Testis (tissue), 5 donors: ENCODE data around the gene APOF. TPM values are rescaled to one million over a fixed set of nuclear protein-coding genes. Genes with fewer than 3 reads are reported as not detected.
"Not testable (repeated sequence)": the region's sequence is repeated elsewhere in the genome, so short reads cannot be mapped to it uniquely, and the experiment has no call there.

ENCODE experiments used
- DNase-seq: peaks from one replicate; pipeline ENCODE4 v3.0.0-alpha.2; 2019
- H3K27ac ChIP-seq, 2 donors: fragments of 200-600 bp; sonication (generic); one replicate each; pipeline ENCODE4 v1.5.1; 2019
- H3K27me3 ChIP-seq: fragments of 200-600 bp; sonication (generic); one replicate; pipeline ENCODE4 v1.5.1; 2019
- H3K36me3 ChIP-seq: fragments of 200-600 bp; sonication (generic); one replicate; pipeline ENCODE4 v1.5.1; 2017; ENCODE audit warnings: low read depth; ENCODE audit errors: missing control alignments
- H3K4me1 ChIP-seq: fragments of 200-600 bp; sonication (generic); one replicate; pipeline ENCODE4 v1.5.1; 2019
- H3K4me3 ChIP-seq, 2 donors: fragments of 200-600 bp; sonication (generic); one replicate each; pipeline ENCODE4 v1.5.1; 2017 to 2019
- H3K9me3 ChIP-seq: fragments of 200-600 bp; sonication (generic); one replicate; pipeline ENCODE4 v1.5.1; 2017
- POLR2A ChIP-seq: fragments of 450-650 bp; IDR thresholded peaks from one replicate; pipeline ENCODE4 v1.6.1; 2017; ENCODE audit warnings: antibody characterized with exemption, mild to moderate bottlenecking, moderate library complexity
- WGBS, 2 donors: methylation state at CpG; one replicate each; pipeline ENCODE4 v1.1.5; 2018; 5-methylcytosine and 5-hydroxymethylcytosine counted together
- intact Hi-C: fragments of 100-400 bp; cut with DNase I; formaldehyde crosslinking; loops from one replicate; pipeline ENCODE4 v1.15.1; 2023; ENCODE audit warnings: low total_unique reads
- long read RNA-seq, 2 donors: transcript quantifications; one replicate each; lab custom pipeline, GENCODE V29; 2026
- polyA plus RNA-seq: library from polyadenylated mRNA; stranded (reverse); fragments of 350-450 nt; fragmentation: Illumina TruSeq; extraction: RNeasy Lipid Tissue Mini Kit (QIAGEN cat#74804); gene quantifications from one replicate; pipeline ENCODE4 v1.2.3, GENCODE V29; 2014; ENCODE audit warnings: low read depth, low replicate concordance; ENCODE audit not compliant: insufficient read depth
- total RNA-seq, 2 donors: library from RNA; depleted of rRNA; stranded (reverse); fragments of >200 nt; gene quantifications; one replicate each; pipeline ENCODE4 v1.2.3, GENCODE V29; 2016
- TF ChIP-seq, protein P1 (sequence below), 3 experiments: fragments of 450-650 bp in 2 of 3; fragments of 200-600 bp in 1 of 3; sonication (generic) in 1 of 3; IDR thresholded peaks; one replicate each; pipeline ENCODE4 v1.5.1; 2016 to 2019; ENCODE audit warnings: antibody characterized with exemption in 3 of 3, mild to moderate bottlenecking in 2 of 3, moderate library complexity in 1 of 3

APOF gene, protein sequence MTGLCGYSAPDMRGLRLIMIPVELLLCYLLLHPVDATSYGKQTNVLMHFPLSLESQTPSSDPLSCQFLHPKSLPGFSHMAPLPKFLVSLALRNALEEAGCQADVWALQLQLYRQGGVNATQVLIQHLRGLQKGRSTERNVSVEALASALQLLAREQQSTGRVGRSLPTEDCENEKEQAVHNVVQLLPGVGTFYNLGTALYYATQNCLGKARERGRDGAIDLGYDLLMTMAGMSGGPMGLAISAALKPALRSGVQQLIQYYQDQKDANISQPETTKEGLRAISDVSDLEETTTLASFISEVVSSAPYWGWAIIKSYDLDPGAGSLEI
- total RNA-seq (not detected), polyA plus RNA-seq (not detected)
- long read RNA-seq, donor 1: 0 reads
- long read RNA-seq, donor 2: 0 reads

DNA sequence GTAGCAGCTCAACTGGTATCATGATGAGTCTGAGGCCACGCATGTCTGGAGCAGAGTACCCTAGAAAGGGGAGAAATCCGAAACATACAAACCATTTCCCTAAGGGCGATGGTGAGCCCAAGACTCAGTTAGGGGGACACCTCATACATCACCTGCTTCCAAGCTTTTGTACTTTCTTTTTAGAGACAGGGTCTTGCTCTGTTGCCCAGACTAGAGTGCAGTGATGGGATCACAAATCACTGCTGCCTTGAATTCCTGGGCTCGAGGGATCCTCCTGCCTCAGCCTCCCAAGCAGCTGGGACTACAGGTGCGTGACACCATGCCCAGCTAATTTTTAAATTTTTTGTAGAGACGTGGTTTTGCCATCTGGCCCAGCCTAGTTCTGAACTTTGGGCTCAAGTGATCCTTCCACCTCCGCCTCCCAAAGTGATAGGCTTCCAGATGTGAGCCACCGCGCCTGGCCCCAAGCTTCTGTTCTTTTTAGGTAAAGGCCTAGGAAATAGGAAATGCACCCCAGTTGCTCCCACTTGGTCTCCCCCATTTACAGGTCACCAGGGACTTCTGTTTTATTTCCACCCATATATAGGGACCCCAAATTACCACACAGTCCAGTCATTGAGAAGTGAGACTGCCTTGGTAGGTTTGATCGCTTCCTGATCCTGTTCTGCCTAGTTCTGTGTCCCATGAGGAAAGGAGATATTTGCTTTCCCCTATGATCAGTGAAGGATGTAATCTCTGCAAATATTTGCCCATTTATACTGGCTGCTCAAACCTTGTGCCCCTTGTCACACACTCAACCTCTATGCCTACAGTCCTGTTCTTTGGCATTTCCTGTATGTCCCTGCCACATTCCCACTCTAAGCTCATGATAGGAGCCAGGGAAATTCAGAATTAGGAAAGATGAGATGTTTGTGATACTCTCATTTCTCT is at the start of gene APOF:
Gene APOF (minus strand): TSS at position 728 of the 930 bp plus-strand sequence. CDS start 112 bp downstream, at position 616.
- H3K27me3 ChIP-seq: no peaks in the 10 kb centered on the region
- H3K36me3 ChIP-seq: no peaks in the 10 kb centered on the region
- DNase-seq: no peak
- no peak within 1 kb of the TSS for H3K27ac ChIP-seq
- intact Hi-C loops: no loop called here
- no peak within 1 kb of the TSS for H3K4me3 ChIP-seq
- WGBS, 2 donors: 89 to 93% methylated on average over 10 of the region's 10 CpGs
- peaks cover 11% of the 10 kb centered on the region for H3K4me1 ChIP-seq
- H3K9me3 ChIP-seq: no peaks in the 10 kb centered on the region
- TF ChIP-seq POLR2A: no peak
- TF ChIP-seq, protein P1, sequence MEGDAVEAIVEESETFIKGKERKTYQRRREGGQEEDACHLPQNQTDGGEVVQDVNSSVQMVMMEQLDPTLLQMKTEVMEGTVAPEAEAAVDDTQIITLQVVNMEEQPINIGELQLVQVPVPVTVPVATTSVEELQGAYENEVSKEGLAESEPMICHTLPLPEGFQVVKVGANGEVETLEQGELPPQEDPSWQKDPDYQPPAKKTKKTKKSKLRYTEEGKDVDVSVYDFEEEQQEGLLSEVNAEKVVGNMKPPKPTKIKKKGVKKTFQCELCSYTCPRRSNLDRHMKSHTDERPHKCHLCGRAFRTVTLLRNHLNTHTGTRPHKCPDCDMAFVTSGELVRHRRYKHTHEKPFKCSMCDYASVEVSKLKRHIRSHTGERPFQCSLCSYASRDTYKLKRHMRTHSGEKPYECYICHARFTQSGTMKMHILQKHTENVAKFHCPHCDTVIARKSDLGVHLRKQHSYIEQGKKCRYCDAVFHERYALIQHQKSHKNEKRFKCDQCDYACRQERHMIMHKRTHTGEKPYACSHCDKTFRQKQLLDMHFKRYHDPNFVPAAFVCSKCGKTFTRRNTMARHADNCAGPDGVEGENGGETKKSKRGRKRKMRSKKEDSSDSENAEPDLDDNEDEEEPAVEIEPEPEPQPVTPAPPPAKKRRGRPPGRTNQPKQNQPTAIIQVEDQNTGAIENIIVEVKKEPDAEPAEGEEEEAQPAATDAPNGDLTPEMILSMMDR (IDR thresholded peaks at IDR 0.05): no peak

GRCh38 chr12:56411781-56412639 is 49.4 kb upstream of the APOF start:
- intact Hi-C loops: no loop called here
- DNase-seq: no peak
- WGBS, 2 donors: 61 to 73% methylated on average over 4 to 6 of the region's 6 CpGs
- Histone ChIP-seq H3K27ac (no peak overlapping the region), H3K4me3 (no peak overlapping the region), H3K9me3 (no peaks in the 10 kb centered on the region), H3K36me3 (no peaks in the 10 kb centered on the region), H3K4me1 (no peaks in the 10 kb centered on the region), H3K27me3 (no peaks in the 10 kb centered on the region)
- TF ChIP-seq POLR2A: no peak
- TF ChIP-seq, protein P1 (IDR thresholded peaks at IDR 0.05): no peak

GRCh38 chr12:56410768-56411167 is 48.1 kb upstream of the APOF start:
- no peak for DNase-seq
- intact Hi-C loops: no loop called here
- H3K9me3 ChIP-seq: no peaks in the 10 kb centered on the region
- no peak overlapping the region for H3K4me3 ChIP-seq
- TF ChIP-seq POLR2A: no peak
- H3K27ac ChIP-seq: no peak overlapping the region
- no peaks in the 10 kb centered on the region for H3K4me1 ChIP-seq
- H3K27me3 ChIP-seq: no peaks in the 10 kb centered on the region
- no peaks in the 10 kb centered on the region for H3K36me3 ChIP-seq
- WGBS, 2 donors: 95 to 100% methylated on average over 1 to 4 of the region's 4 CpGs

GRCh38 chr12:56408799-56409417 is 46.3 kb upstream of the APOF start:
- intact Hi-C loops: no loop called here
- Histone ChIP-seq H3K36me3 (no peaks in the 10 kb centered on the region), H3K4me3 (no peak overlapping the region), H3K9me3 (no peaks in the 10 kb centered on the region), H3K27ac (no peak overlapping the region), H3K27me3 (no peaks in the 10 kb centered on the region), H3K4me1 (no peaks in the 10 kb centered on the region)
- TF ChIP-seq, protein P1 (IDR thresholded peaks at IDR 0.05): no peak
- no peak for TF ChIP-seq POLR2A
- 87 to 94% methylated on average over 5 of the region's 5 CpGs for WGBS, 2 donors
- no peak for DNase-seq

DNA sequence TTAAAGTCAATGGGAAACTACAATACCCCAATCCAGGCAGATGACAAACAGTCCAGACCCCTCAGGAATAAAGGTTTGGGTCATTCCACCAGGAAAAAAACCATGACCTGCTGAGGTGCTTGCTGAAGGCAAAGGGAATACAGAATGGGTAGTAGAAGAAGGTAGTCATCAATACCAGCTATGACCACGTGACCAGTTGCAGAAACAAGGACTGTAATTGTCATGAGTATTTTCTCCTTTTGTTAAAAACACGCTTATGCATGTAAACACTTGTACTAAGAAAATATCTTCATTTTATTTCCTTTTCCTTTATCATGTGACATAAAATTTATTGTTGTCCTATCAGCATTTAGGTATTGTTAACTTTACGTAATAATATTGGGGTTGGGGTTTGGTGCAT is 41.6 kb upstream of the APOF start:
- H3K27ac ChIP-seq, H3K4me1 ChIP-seq, intact Hi-C loops, H3K4me3 ChIP-seq, DNase-seq, H3K9me3 ChIP-seq, H3K36me3 ChIP-seq, H3K27me3 ChIP-seq: not testable (repeated sequence)
- 95% methylated on average over 3 of the region's 3 CpGs for WGBS, 2 donors

DNA sequence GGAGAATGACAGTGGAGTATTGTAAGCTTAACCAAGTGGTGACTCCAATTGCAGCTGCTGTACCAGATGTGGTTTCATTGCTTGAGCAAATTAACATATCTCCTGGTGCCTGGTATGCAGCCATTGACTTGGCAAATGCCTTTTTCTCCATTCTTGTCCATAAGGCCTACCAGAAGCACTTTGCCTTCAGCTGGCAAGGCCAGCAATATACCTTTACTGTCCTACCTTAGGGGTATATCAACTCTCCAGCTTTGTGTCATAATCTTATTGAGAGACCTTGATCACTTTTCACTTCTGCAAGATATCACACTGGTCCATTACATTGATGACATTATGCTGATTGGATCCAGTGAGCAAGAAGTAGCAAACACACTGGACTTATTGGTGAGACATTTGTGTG is 39.0 kb upstream of the APOF start:
- H3K36me3 ChIP-seq, H3K9me3 ChIP-seq, H3K4me3 ChIP-seq, H3K4me1 ChIP-seq, DNase-seq, H3K27ac ChIP-seq, H3K27me3 ChIP-seq, intact Hi-C loops: not testable (repeated sequence)

DNA sequence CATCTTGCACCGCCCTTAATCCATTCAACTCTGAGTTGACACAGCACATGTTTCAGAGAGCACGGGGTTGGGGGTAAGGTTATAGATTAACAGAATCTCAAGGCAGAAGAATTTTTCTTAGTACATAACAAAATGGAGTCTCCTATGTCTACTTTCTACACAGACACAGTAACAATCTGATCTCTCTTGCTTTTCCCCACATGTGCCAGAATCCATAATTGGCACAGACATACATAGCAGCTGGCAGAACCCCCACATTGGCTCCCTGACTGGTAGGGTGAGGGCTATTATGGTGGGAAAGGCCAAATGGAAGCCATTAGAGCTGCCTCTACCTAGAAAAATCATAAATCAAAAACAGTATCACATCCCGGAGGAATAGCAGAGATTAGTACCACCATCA is 38.5 kb upstream of the APOF start:
- H3K9me3 ChIP-seq, DNase-seq, H3K4me1 ChIP-seq, H3K27ac ChIP-seq, H3K36me3 ChIP-seq, H3K27me3 ChIP-seq, intact Hi-C loops, H3K4me3 ChIP-seq: not testable (repeated sequence)
- 77 to 80% methylated on average over 2 of the region's 3 CpGs for WGBS, 2 donors

DNA sequence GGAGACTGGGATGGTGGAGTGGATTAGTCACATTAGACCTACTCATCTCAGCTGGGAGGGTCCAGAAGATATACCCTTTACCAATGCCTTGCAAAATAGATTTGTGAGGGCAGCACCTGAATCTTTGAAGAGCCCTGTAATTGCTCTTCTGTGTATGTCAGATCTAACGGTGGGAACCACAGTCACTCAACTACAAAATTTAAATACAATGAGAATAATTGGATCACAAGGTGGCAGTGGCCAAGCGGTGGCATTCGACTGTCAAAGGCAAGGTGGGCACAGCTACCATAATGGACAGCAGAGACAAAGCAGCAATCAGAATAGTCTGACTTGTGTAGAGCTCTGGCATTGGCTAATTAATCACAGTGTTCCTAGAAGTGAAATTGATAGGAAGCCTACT is 36.8 kb upstream of the APOF start:
- H3K9me3 ChIP-seq, intact Hi-C loops, H3K36me3 ChIP-seq, H3K27me3 ChIP-seq, H3K4me3 ChIP-seq, H3K27ac ChIP-seq, H3K4me1 ChIP-seq, DNase-seq: not testable (repeated sequence)
- WGBS, 2 donors: 92 to 95% methylated on average over 3 of the region's 3 CpGs
